Panc1 (cell line): ENCODE results near the gene PHC2. TPM values are rescaled to one million over a fixed set of nuclear protein-coding genes. Genes with fewer than 3 reads are reported as not detected.

Experiments
- ATAC-seq: fragments of 200-7000 bp; cut with Tn5 transposase; 2 replicates; pipeline ENCODE4 v1.9.1; 2020; ENCODE audit warnings: mild to moderate bottlenecking, moderate library complexity
- BruUV-seq: library from RNA; stranded (reverse); fragments of 400-500 nt; replicated peaks from 2 replicates; lab custom pipeline; 2021; lab: Mats Ljungman, UMichigan
- CTCF ChIA-PET: fragments of 300-600 bp; sonication (Branson Sonifier 250); formaldehyde crosslinking; loops from one replicate; lab custom pipeline; 2022; ENCODE audit warnings: antibody characterized with exemption; lab: Charles Lee
- POLR2A ChIA-PET: fragments of 300-600 bp; sonication (Branson Sonifier 250); formaldehyde crosslinking; loops from one replicate; lab custom pipeline; 2022; ENCODE audit warnings: antibody characterized with exemption; lab: Charles Lee
- DNase-seq: peaks from one replicate; pipeline ENCODE4 v3.0.0-alpha.2; 2010; ENCODE audit warnings: low read depth, low spot score
- H3K27ac ChIP-seq: 2 replicates; pipeline ENCODE4 v1.5.1; 2011; ENCODE audit warnings: mild to moderate bottlenecking, low read length, inconsistent platforms
- H3K27me3 ChIP-seq: fragments of 200-500 bp; sonication (Bioruptor generic); 2 replicates; pipeline ENCODE4 v1.6.0; 2014; ENCODE audit warnings: low read length, inconsistent platforms; ENCODE audit not compliant: control insufficient read depth, insufficient read depth
- H3K36me3 ChIP-seq: fragments of 200-500 bp; sonication (Bioruptor generic); 2 replicates; pipeline ENCODE4 v1.5.1; 2014; ENCODE audit warnings: inconsistent platforms, mild to moderate bottlenecking, low read length, moderate library complexity; ENCODE audit not compliant: control insufficient read depth, insufficient read depth
- H3K4me1 ChIP-seq: 2 replicates; pipeline ENCODE4 v1.5.1; 2011; ENCODE audit warnings: inconsistent platforms, mild to moderate bottlenecking, low read length, moderate library complexity; ENCODE audit not compliant: control insufficient read depth, insufficient read depth
- H3K4me3 ChIP-seq, 2 experiments: 2 replicates each; pipeline ENCODE4 v1.5.1; 2011 to 2012; ENCODE audit warnings: low read depth in 2 of 2, low read length in 2 of 2, mild to moderate bottlenecking in 2 of 2, inconsistent platforms in 1 of 2, moderate library complexity in 1 of 2
- H3K9me3 ChIP-seq: fragments of 200-500 bp; sonication (Bioruptor generic); 2 replicates; pipeline ENCODE4 v1.5.1; 2014; ENCODE audit warnings: low read depth, mild to moderate bottlenecking, inconsistent platforms, low read length, moderate library complexity; ENCODE audit not compliant: control insufficient read depth, insufficient read depth
- CTCF ChIP-seq: fragments of 450-650 bp; IDR thresholded peaks from 2 replicates; pipeline ENCODE4 v1.5.1; 2017; ENCODE audit warnings: mild to moderate bottlenecking
- POLR2AphosphoS5 ChIP-seq: IDR thresholded peaks from 2 replicates; pipeline ENCODE4 v1.6.1; 2012; ENCODE audit warnings: mild to moderate bottlenecking, low read depth, low read length, moderate library complexity
- REST ChIP-seq, 2 experiments: IDR thresholded peaks; 2 replicates each; pipeline ENCODE4 v1.6.1; 2011 to 2012; ENCODE audit warnings: low read depth in 2 of 2, control low read depth in 1 of 2, low read length in 1 of 2, mild to moderate bottlenecking in 1 of 2, moderate library complexity in 1 of 2; ENCODE audit not compliant: insufficient read depth in 1 of 2
- SIN3A ChIP-seq: IDR thresholded peaks from 2 replicates; pipeline ENCODE4 v1.6.1; 2012; ENCODE audit warnings: low read depth, mild to moderate bottlenecking, low read length, moderate library complexity, borderline replicate concordance; ENCODE audit not compliant: insufficient read depth
- TCF7L2 ChIP-seq: IDR thresholded peaks from 2 replicates; pipeline ENCODE4 v1.6.1; 2011; ENCODE audit warnings: mild to moderate bottlenecking, low read depth, low read length, inconsistent platforms
- in situ Hi-C: cut with HindIII; loops from 2 replicates; pipeline ENCODE4 v1.10.0; 2016; ENCODE audit warnings: low sequenced_read_pairs, low pct_unique_long_range_greater_than_20kb
- intact Hi-C: fragments of 100-400 bp; cut with micrococcal nuclease; formaldehyde crosslinking; loops from one replicate; pipeline ENCODE4 v1.10.0; 2022; ENCODE audit not compliant: unreplicated experiment
- total RNA-seq: library from RNA; stranded (reverse); gene quantifications from one replicate; pipeline ENCODE4 v1.2.1, GENCODE V29; 2021; ENCODE audit not compliant: unreplicated experiment

PHC2 gene
- total RNA-seq, 1 experiment from 2014 or later = 122 TPM

GRCh38 chr1:33305816-33306652 lies 124.9 kb downstream of the PHC2 start:
- BruUV-seq = no TSS peak
- Histone ChIP-seq H3K4me1 (no peaks in the 10 kb centered on the region), H3K27me3 (no peaks in the 10 kb centered on the region), H3K27ac (no peak overlapping the region), H3K9me3 (no peaks in the 10 kb centered on the region), H3K36me3 (no peaks in the 10 kb centered on the region), H3K4me3 (no peak overlapping the region)
- no peak for TF ChIP-seq POLR2AphosphoS5
- TF ChIP-seq REST (IDR thresholded peaks at IDR 0.05; ENCODE audit: insufficient read depth in 1 of 2, low read depth in 2 of 2, low read length in 1 of 2) = no peak
- no peak for TF ChIP-seq CTCF
- no peak for TF ChIP-seq TCF7L2
- TF ChIP-seq SIN3A = no peak
- in situ Hi-C loops (no loop called here), intact Hi-C loops (no loop called here)
- ChIA-PET CTCF (no interaction called here), POLR2A (no interaction called here)
- DNase-seq = no peak
- no peak for ATAC-seq

- intact Hi-C loops = no loop called here
- no peak for TF ChIP-seq TCF7L2
- no peak for TF ChIP-seq CTCF
- TF ChIP-seq SIN3A = no peak
- no peak overlapping the region for H3K4me3 ChIP-seq
- no peak for DNase-seq
- POLR2A ChIA-PET = no interaction called here
- BruUV-seq = no TSS peak
- in situ Hi-C loops = no loop called here
- no peak overlapping the region for H3K27ac ChIP-seq
- no peaks in the 10 kb centered on the region for H3K9me3 ChIP-seq
- no peaks in the 10 kb centered on the region for H3K4me1 ChIP-seq
- CTCF ChIA-PET = no interaction called here
- ATAC-seq = no peak
- H3K27me3 ChIP-seq = no peaks in the 10 kb centered on the region
- no peaks in the 10 kb centered on the region for H3K36me3 ChIP-seq
These were observed 125.9 kb downstream of the PHC2 start for GRCh38 chr1:33305016-33305415.
